ENCODE data around the gene SNX1.

GRCh38 chr15:64072812-64073211 is 23.0 kb upstream of the SNX1 start:
- no peak for TF ChIP-seq CTCF (optimal IDR thresholded peaks at IDR 0.05 in 1 of 3, IDR thresholded peaks at IDR 0.05 in 1 of 3, conservative IDR thresholded peaks at IDR 0.05 in 1 of 3; ENCODE audit: extremely low read depth in 1 of 3, insufficient read depth in 2 of 3, low read length in 3 of 3)
- no peak for TF ChIP-seq EZH2 (IDR thresholded peaks at IDR 0.05; ENCODE audit: low read length)

Data from keratinocyte (primary cell).